Erythroblast (primary cell): ENCODE results near the gene FOCAD.

Experiments
- GATA1 ChIP-seq: IDR thresholded peaks from 2 replicates; pipeline ENCODE4 v1.6.1; 2011; ENCODE audit warnings: low read depth, mild to moderate bottlenecking, control low read depth, low read length, moderate library complexity
- POLR2A ChIP-seq: IDR thresholded peaks from 2 replicates; pipeline ENCODE4 v1.6.1; 2011; ENCODE audit warnings: mild to moderate bottlenecking, low read length

- TF ChIP-seq POLR2A, result no peak
- TF ChIP-seq GATA1, result no peak
These were observed 264.6 kb downstream of the FOCAD start for GRCh38 chr9:20948703-20949102.
